OCI-LY7 (cell line): Measurements from ENCODE around the gene TRMO.

Experiments
- CTCF ChIP-seq: fragments of 200-600 bp; sonication (generic); conservative IDR thresholded peaks from 2 replicates; pipeline ENCODE4 v1.5.1; 2014; ENCODE audit warnings: mild to moderate bottlenecking, antibody characterized with exemption, low read length, moderate library complexity, mixed read lengths
- EZH2phosphoT487 ChIP-seq: fragments of 200-600 bp; sonication (generic); IDR thresholded peaks from 2 replicates; pipeline ENCODE4 v1.6.1; 2018; ENCODE audit warnings: low read depth, borderline replicate concordance, mild to moderate bottlenecking, mixed run types, antibody characterized with exemption, low read length, moderate library complexity, mixed read lengths

GRCh38 chr9:97938081-97938644 lies 15.9 kb upstream of the TRMO start, which contains the start of gene HEMGN:
- TF ChIP-seq CTCF (no peak; the same call in 1 of the 2 replicates), EZH2phosphoT487 (no peak)
